HG03565 (cell line): ENCODE data around the gene PLAC1.

Experiments
- ATAC-seq: cut with Tn5 transposase; IDR thresholded peaks from one replicate; pipeline ENCODE4 v1.9.1; 2021; ENCODE audit warnings: mild to moderate bottlenecking, moderate library complexity; ENCODE audit not compliant: unreplicated experiment

PLAC1 gene

GRCh38 chrX:134591502-134591901, 66.8 kb downstream of the PLAC1 start:
- ATAC-seq: no peak

- no peak for ATAC-seq
Observed at GRCh38 chrX:134588806-134589205, 69.5 kb downstream of the PLAC1 start.

GRCh38 chrX:134580907-134581306, 77.4 kb downstream of the PLAC1 start:
- no peak for ATAC-seq

- ATAC-seq: no peak
Observed at GRCh38 chrX:134573683-134574035, 84.6 kb downstream of the PLAC1 start.

- ATAC-seq: no peak
Observed at GRCh38 chrX:134572816-134573682, 85.2 kb downstream of the PLAC1 start.

- ATAC-seq: no peak
Observed at GRCh38 chrX:134571796-134572195, 86.5 kb downstream of the PLAC1 start.

- ATAC-seq: no peak
Observed at GRCh38 chrX:134570899-134571298, 87.4 kb downstream of the PLAC1 start.

- ATAC-seq: no peak
Observed at GRCh38 chrX:134570509-134570846, 87.8 kb downstream of the PLAC1 start.

- ATAC-seq: no peak
Observed at GRCh38 chrX:134569306-134569705, 89.0 kb downstream of the PLAC1 start.

GRCh38 chrX:134568285-134569016, 89.8 kb downstream of the PLAC1 start:
- no peak for ATAC-seq

- ATAC-seq: no peak
Observed at GRCh38 chrX:134566506-134566905, 91.8 kb downstream of the PLAC1 start.

- no peak for ATAC-seq
Observed at GRCh38 chrX:134562002-134562401, 96.3 kb downstream of the PLAC1 start.

GRCh38 chrX:134558133-134558532, 100.1 kb downstream of the PLAC1 start:
- no peak for ATAC-seq

GRCh38 chrX:134554291-134554690, 104.0 kb downstream of the PLAC1 start:
- no peak for ATAC-seq

- no peak for ATAC-seq
Observed at GRCh38 chrX:134552351-134552750, 105.9 kb downstream of the PLAC1 start.

GRCh38 chrX:134551376-134552048, 106.8 kb downstream of the PLAC1 start:
- ATAC-seq: no peak

- ATAC-seq: no peak
Observed at GRCh38 chrX:134548257-134549201, 109.7 kb downstream of the PLAC1 start.

GRCh38 chrX:134547047-134547679, 111.1 kb downstream of the PLAC1 start:
- no peak for ATAC-seq

- no peak for ATAC-seq
Observed at GRCh38 chrX:134546187-134546586, 112.1 kb downstream of the PLAC1 start.

- ATAC-seq: no peak
Observed at GRCh38 chrX:134545510-134545909, 112.8 kb downstream of the PLAC1 start.
